Activated CD8-positive, alpha-beta memory T cell treated with anti-CD3 and anti-CD28 coated beads, Interleukin-2, amount 50 U/mL, for 1 hour (primary cell): Measurements from ENCODE around the gene EYA4.

ENCODE experiments used
- DNase-seq: peaks from one replicate; pipeline ENCODE4 v3.0.0-alpha.2; 2020; ENCODE audit errors: extremely low read depth

Gene EYA4

DNA sequence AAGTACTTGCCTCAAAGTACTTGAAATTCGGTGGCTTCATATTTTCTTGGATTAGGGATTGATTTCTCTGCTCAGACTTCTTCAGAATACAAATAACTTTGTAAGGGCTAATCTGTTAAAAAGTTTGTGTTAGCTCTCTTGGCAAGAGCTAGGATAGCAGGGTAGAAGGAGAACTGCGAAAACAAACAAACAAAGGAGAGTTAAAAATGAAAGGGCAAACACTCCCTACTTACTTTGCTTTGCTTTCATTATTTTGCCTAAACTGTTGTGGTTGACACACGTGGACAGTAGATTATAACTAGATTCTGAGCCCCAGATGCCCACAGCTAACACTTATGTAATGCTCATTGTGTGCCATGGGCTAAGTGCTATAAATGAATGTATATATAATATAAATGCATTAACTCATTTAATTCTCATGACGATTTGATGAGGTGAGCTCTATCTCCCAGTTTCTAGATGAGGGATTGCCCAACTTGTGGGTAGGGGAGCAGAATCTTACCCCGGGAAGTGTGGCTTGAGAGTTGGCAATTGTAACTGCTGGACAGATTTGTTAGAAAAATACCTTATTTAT is 48.7 kb downstream of the EYA4 start:
- no peak for DNase-seq

DNA sequence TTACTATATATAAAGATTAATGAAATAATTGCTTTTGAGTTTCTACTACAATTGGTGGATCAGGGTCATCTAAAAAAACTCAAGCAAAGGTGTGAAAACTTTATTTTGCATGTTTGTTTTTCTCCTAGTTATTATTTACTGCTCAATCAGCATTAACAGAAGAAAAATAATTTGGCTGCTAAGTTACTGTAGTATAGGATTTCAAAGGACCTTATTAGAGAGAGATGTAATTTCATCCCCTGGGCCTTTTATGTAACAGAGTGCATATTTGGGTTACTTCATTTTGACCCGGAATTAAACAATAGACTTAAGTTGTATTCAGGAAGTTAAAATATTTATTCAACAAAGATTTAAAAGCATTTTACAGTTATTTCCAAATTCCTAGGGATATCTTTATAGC is 49.8 kb downstream of the EYA4 start:
- DNase-seq, result no peak

DNA sequence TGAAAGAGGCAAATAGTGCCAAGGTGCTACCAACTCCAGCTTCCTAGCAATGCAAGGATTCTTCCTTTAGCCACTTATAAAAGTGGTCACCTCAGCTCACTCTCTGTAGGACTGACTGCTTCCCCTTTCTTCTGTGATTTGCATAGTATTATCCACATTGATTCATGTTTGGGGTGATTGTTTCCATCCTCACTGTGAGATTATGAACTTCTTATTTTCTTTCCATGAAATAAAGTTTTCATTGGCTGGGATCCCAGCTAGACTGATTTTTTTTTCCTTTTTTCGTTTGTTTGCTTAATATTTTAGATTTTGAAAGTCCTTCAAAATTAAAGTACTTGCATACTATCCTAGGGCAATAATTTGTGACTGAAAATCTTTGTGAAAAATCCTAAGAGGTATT is 50.5 kb downstream of the EYA4 start:
- DNase-seq, result no peak

DNA sequence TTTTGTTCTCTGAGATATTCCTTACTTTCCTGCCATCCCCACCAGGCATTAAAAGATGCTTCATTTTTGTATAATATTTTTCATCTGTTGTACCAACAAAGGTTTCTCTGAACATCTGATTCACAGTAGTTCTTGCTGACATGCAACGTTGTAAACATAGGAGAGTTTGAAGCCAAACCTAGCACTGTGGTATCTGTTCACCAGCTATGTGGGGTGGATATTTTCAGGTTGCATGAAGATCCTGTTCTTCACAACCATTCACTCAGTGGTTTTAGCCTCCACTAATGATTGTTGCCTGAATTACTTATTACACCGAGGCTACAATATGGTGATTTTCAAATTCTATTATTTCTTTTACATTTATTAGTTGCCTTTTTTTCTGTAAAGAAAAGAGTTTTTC is 56.5 kb downstream of the EYA4 start:
- DNase-seq, result no peak

DNA sequence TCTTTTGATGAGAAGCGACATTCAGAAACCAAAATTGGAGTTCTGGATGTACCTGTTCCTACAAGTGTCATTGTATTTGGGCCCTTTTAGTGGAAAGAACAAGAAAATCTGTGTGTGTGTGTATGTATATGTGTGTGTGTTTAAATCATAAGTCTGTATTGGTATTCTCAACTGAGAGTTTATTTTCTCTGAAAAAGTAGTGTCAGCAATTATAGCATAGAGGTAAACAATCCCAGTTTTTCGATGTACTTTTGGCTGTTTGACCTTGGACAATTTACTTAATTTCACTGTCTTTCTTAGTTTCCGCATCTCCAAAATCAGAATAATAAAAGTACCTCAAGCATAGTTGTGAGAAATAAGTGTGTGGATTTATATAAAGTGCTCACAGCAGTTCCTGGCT is 57.2 kb downstream of the EYA4 start:
- DNase-seq, result no peak

DNA sequence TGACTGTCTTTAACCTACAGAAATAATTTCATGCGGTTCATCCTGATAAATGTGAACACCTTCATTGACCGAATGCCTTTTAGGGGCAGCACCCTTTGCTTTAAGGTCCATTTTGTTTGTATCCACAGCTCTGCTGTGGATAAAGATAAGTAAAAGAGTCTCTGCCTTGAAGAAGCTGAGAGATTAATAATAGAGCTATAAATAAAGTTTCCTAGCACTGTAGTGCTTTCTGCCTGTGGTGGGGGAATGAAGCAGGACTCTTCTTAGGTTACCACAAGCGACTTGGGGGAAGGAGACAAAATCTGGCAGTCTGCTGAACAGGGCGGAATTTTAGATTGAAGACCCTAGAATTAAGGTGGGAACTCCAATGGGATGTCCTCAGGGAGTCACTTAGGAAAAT is 57.6 kb downstream of the EYA4 start:
- no peak for DNase-seq

DNA sequence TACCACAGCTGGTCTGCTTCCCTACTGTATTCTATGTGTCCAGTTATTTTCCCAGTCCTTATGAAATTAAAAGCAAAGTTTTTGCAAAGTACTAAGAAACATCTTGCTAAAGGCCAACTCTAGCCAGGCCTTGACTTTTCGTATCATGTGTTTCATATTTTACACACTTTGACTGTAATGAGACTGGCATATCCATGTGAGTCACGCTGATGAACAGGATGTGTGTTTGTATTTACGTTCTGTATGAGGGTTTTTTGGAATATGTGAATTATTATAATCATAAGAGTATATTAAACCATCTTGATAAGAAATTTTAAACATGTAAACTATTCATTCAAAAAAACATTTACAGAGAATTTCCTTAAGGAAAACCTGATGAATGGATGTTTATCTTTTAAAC is 59.7 kb downstream of the EYA4 start:
- no peak for DNase-seq

DNA sequence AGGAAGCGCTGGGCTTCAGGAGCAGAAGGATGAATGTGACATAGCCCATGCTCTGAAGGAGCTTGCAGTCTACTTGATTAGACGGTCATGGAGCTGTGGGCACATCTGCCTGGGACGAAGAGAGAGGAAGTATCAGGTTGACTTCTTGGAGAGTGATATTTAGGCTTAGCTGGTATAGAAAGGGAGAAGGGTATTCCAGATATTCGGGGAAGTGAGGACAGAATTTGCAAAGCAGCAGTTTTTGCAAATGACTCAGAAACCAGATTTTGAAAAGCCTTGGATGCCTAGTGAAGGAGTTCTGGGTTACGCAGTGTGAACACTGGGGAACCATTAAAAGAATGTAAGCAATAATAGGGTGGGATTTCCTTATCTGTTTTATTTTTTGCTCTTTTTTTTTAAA is 60.7 kb downstream of the EYA4 start:
- DNase-seq, result no peak

DNA sequence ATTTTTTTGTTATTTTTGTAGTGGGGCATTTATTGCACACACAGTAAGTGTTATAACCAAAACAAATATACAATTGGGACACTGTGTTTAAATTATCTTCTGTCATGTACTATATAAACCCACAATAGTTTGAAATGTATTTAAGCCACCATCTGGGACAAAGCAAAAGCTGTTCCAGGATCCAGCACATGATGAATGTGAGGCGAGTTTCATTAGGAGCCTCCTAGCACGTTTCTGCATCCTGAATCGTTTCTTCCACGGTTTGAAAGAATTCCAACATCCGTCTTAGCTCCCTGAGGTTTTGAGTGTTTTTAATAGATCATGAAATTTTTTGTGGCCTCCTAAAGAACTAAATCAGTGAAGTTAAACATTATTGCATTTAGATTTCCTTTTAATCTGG is 65.8 kb downstream of the EYA4 start:
- no peak for DNase-seq

DNA sequence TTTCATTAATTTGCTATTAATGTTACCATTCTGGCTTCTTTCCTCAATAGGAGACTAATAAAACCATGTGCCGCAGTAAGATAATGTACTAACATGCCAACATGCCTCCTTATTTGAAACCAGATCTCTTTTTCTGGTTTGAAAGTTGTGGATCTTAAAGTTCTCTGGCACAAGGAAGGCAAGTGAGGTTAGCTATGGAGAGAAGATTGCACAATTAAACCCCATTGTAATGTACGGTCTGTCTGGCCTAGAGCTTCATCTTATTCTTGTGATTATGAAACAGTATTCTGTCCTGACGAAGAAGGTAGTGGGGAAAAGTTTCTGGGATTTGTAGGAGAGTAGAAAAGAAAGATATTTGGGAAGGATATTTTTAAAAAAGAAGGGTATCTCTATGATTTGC is 68.4 kb downstream of the EYA4 start:
- no peak for DNase-seq

DNA sequence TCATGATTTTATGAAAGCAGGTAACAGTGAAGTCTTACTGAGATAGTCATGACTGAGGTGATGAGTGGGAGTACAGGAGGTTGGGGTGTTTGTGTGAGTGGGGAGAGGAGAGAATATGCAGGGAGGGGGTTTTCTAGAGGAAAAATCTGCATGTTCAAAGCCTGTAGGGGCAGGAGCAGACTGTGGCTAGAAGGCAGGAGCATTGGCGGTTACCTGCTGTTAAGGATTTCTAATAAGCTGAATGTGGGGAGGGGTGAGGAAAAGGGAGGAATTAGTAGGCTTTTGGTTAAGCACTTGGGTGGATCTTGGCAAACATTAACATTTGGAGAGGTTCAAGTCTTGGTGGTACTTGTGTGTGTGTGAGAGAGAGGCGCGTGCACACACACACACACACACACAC is 70.8 kb downstream of the EYA4 start:
- no peak for DNase-seq

DNA sequence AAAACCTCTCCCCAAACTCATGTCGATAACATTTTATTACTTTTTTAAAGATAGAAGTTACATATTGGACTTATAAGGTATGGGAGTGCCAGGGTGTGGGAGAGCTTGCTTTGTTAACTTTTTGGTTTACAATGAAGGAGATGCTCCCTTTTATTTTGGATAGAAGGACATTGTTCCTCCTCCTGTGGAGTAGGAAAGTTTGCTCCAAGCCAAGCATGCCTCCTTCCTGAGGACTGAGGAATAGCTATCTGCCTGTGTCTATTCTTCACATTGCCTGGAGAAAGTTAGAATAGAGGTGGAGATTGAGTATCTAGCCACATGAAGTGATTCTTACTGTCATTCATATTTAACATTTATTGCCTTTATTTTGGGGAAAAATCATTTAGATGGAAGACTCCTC is 71.9 kb downstream of the EYA4 start:
- DNase-seq, result no peak

DNA sequence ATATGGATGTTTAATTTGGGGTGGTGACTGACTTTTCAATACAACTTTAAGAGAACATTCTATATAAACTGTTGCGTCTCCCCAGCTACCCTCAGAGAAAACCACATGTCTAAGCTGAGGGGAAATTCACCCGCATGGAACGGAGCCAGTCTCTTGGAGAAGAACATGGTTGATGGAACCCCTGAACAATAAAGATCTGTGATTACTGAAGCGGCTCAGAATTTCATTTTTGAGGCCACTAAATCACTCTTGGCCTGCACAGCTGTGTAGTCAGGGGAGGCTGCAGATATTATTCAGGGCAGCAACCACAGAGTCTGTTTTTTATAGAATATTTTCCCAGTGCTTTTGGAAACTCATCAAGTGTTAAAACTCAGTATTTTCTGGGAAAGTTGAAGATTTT is 73.8 kb downstream of the EYA4 start:
- DNase-seq, result no peak

DNA sequence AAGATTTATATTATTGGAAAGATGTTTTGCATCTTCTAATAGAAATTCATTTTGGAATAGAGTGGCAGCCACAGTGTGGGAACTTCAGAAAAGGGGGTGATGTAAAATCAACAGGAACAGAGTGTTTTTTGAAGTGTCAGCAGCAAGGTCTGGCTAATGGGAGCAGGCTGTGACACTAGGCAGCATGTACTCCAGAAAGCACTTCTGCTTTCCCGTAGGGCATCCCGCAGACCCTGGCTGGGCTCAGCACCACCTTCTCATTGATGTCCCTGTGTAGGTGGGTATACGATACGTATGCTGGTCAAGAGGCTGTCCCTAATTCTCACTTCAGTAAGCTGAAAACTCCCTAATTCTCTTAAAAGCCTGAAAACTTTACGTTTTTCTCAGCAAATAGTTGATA is 74.7 kb downstream of the EYA4 start:
- DNase-seq, result no peak

DNA sequence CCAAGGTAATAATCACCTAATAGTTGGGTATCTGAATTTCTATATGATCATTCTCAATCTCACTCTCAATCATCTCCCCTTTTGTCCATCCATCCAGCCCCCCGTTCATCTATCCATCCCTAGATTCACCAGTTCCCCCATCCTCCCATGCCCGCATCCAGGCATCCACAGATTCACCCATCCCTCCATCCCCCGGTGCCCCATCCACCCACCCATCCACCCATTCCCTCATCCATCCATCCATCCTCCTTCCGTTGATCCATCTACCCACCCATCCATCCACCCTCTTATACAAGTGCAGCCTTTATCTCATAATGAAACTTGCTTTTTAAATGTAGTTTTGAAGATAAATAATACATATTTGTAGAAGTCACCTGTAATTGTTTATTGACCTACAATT is 76.5 kb downstream of the EYA4 start:
- DNase-seq, result no peak

DNA sequence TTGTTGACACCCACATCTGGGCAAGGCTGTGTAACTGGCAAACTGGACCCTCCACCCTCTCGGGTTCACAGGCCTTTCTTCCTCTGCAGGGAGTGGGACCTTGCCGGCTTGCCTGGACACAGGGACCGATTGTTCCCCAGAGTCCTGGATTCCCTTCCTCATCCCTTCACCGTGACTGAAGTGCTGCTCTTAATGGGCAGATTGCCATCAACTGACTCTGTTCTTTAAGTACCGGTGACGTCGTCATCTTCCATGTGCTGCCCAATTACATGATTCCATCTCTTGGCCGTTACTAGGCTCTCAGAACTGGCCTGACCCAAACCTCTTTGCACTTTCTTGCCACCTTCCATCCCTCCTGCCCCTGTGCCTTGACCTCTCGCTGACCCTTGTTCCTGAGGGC is 85.4 kb downstream of the EYA4 start:
- no peak for DNase-seq

DNA sequence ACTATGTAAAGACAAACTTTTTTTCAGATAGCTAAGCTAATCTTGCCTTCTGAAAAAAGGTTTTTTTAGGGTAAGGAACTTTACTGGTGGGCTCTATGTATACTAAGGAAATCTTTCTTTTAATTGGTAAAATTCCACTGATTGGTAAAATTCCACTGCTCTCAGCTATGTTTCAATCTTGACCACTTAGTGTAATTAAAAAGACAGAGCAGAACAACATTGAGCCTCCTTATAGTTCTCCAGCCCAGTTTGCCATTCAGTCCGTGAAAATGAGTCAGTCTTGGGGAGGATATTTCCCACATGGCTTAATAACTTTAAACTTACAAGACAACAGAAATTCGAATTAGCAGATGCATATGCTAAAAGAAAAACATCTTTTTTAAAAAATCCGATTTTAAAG is 92.7 kb downstream of the EYA4 start:
- no peak for DNase-seq

DNA sequence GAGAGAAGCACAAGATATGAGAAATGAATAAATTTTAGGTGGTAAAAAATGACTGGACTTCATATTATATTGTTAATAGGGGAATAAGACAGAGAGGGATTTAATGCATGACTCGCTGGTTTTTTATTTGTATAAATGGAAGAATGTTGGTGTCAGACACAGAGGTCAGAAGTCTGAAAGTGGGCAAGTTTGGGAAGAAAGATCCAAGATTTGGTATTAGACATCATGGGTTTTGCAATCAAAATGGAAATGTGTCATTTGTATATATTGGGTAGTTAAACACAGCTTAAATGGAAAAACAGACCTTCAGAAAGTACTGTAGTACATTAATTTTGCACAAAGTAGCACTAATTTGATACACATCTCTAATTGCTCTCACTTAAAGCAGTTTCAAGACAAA is 96.2 kb downstream of the EYA4 start:
- no peak for DNase-seq

DNA sequence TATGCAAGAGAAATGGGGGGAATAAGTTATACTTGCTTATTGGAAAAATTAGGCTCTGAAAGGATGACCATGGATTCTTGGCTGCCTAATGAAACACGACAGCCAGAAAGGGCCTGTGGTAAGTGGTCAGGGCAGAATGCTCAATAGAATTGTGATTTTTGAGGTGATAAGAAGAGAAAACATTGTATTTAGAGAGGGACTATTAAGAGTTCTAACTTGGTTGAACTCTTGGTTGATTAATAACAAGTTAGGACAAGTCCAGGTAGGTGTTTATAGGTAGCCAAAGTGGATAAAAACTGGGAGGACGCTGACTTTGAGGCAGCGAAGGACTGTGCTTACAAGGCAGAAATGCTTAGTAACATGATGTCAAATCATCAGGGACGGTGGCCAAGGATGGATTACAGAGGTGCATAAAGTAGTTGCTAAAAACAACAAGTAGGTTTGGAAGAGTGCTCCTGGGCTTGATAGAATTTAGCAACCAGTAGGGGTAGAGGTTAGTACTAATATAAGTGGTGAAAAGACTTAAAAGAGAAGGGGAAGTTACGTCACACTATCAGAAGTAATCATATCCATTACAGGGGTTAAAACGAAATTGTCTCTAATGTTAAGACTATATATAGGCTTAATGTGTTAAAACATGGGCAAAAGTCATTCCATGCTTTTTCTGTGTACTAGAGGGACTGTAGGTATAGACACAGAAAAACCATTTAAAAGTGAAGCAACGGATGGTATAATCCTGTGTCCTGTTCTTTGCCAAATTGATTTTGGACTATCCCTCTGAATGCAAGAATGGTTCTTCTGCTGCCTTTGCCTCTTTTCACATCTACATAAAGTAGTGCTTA is 98.6 kb downstream of the EYA4 start:
- DNase-seq, result no peak

DNA sequence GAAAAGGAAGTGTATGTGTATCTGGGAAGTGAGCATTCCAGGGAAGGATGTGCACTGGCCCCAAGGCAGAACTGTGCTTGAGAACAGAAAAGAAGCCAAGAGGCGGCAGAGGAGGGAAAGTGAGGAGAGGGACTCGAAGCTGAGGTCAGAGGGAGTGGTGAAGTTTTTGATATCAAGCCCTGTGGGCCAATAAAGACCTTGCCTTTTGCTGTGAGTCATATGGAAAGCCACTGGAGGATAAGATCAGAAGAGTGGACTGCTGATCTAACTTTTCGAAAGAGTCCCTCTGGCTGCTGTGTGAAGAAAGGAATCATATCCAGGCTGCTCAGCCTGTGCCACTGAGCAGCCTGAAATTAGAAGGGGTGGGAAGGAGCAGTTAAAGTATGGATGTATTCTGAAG is 99.4 kb downstream of the EYA4 start:
- DNase-seq, result no peak

DNA sequence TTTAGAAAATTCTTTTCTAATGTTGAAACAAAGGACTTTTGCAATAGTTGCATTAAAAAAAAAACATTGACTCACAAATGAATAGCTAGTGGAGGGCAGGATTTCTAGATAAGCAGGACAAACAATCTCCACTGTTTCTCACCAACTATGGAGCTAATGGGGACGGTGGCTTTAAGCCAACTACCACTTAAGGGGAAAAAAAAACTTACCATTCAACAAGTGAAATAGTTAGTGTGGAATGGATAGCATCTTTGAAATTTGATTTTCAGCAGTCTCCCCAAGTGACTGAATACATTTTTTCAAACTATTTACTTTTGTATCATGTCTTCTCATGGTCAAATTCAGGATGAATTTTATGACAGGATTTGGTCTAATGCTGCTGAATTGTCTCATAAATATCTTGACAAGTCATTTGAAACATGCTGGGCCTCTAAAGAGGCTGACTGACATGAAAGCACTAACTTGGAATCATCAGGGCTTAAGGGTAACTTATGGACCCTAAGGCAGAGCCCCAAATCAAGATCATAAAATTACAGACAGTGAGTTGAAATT is 100.5 kb downstream of the EYA4 start:
- no peak for DNase-seq

DNA sequence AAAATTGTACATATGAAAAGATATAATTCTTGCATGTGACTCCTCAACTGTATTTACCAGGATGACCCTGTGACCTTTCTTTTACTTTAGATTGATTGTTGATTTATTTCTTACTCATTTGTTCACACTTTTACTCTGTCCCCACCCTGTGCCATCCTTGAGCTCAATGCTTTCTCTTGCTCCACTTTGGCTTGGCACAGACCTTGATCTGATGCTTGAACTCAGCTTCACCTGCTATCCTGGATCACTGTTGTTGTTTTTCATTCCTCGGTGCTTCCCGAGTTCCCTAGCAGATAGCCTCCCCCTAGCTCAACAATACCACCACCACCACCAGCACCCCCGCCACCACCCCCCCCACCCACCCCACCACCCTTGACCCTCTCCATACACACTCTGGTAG is 102.1 kb downstream of the EYA4 start:
- no peak for DNase-seq

DNA sequence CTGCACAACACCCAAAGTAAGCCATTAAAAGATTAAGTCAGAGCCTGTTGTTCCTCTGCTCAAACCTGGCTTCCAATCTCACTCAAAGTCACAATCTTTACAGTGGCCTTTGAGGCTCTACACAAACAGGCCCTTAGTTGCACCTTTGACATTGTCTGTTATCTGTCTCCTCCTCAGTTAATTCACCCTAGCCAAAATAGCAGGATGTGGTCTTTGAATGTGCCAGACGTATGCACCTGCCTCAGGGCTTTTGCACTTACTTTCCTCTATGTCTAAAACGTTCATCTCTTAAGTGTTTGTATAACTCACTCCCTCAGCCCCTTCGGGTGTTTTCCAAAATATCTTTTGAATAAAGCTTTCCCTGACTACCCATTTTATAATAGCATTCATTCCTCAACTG is 107.7 kb downstream of the EYA4 start:
- DNase-seq, result no peak

DNA sequence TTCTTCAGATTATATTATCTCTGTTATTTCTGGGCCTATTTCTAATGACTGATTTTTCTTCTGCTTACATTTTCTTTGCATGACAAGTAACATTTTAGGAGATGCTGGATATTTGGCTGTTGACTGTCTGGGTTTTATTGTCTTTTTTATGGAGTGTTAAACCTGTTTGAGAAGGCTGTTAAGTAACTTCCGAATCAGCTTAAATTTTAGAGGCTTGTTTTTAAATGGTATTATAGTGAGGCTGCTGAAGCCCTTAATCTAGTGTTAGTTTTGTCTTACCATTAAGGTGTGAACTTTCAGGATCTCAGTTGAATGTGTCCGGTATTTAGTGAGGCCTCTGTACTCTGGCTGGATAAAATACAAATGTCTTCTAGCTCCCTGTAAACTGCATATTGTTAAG is 109.8 kb downstream of the EYA4 start:
- DNase-seq, result no peak
